SHP77 treated with DMSO at 0.1 percent for 48 hours (cell line): Measurements from ENCODE around the gene CBX4.

Source experiments
- DNase-seq: peaks from one replicate; lab custom pipeline; 2025; lab: John Stamatoyannopoulos, UW

Gene CBX4

DNA sequence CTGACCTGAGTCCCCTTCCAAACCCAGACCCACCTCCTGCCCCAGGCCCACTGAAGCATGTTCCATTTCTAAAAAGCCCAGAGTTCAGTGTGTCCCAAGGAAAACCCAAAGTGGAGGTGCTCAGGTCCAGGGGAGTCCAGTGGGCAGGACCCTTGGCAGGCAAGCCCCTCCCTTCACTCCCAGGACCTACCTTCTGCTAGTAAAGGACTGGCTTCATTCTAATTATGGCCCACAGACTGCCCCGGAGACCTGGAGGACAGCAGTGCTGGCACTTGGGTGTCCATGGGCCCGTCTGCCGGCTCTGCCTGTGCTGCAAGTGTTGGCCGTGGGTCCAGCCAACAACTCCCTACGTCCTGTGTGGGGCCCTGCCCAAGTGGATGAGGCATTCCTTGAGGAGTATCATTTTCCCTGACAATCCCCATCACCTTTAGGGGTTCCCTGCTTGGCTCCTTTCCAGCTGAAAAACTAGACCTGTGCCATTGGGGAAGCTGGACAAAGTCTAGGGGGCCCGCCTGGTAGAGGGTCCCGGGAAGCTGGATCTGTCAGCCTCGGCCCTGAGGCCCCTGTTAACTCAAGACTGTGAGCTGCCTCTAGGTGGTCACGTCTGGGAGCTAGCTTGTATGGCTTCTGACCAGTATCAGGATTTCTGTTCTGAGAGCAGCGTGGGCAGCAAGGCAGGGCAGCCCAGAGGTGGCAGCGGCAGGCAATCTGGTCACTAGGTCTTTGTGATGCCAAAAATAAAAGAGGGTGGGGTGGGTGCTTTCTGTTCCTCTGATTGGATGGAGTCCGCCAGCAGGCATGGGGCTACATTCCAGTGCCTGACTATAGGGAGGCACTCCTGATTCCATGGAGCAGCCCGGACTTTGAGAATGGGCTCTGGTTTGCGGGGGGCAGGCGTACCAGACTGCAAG lies 53.1 kb downstream of the CBX4 start:
- no peak for DNase-seq

DNA sequence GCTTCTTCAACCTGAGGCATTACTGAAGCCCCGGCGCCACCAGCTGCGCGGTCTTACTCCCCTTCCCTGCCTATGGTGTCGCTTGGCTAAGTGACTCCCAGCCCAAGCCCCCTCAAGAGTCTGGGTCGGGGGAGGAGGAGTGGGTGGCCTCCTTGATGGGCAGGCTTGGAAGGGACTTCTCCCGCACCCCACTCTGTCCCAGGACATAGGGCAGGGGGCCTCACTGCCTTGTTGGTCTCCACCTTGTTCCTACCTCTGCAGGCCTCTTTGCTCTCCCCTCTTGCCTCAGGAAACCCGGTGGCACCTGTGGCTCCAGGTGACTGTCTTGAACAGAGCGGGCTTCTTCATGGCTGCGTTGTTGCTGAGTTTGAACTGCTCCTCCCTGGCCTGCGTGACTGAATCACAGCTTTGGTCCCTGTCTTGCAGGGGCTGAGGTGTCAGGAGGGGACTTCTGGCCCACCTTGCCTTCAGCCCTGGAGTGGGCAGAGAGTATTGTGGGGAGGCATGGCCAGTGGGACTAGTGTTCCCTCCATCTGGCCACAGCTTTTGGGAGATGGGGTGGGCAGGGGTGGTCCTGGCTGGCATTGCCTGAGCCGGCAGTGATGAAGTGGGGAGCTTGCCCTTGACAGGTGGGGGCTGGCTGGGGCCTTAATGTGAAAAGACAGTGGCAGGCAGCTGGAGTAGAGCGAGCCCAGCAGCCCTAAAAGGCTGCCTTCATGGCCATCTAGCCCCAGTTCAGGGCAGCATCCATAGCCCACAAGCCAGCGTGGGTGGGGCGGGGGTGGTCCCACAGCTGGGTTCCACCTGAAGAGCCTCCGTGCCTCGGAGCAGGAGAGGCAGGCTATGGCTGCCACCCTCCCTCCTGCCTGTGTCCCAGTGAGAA lies 54.0 kb downstream of the CBX4 start:
- DNase-seq, result no peak

DNA sequence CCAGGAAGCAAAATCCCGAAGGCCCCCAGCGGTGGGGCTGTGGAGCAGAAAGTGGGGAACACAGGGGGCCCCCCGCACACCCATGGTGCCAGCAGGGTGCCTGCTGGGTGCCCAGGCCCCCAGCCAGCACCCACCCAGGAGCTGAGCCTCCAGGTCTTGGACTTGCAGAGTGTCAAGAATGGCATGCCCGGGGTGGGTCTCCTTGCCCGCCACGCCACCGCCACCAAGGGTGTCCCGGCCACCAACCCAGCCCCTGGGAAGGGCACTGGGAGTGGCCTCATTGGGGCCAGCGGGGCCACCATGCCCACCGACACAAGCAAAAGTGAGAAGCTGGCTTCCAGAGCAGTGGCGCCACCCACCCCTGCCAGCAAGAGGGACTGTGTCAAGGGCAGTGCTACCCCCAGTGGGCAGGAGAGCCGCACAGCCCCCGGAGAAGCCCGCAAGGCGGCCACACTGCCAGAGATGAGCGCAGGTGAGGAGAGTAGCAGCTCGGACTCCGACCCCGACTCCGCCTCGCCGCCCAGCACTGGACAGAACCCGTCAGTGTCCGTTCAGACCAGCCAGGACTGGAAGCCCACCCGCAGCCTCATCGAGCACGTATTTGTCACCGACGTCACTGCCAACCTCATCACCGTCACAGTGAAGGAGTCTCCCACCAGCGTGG lies 54.8 kb downstream of the CBX4 start:
- no peak for DNase-seq

DNA sequence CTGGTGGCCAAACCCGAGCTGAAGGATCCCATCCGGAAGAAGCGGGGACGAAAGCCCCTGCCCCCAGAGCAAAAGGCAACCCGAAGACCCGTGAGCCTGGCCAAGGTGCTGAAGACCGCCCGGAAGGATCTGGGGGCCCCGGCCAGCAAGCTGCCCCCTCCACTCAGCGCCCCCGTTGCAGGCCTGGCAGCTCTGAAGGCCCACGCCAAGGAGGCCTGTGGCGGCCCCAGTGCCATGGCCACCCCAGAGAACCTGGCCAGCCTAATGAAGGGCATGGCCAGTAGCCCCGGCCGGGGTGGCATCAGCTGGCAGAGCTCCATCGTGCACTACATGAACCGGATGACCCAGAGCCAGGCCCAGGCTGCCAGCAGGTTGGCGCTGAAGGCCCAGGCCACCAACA lies 55.3 kb downstream of the CBX4 start:
- no peak for DNase-seq
